GM19043 (cell line): ENCODE results near the gene CASKIN1.

Experiments
- ATAC-seq: cut with Tn5 transposase; IDR thresholded peaks from one replicate; pipeline ENCODE4 v1.9.1; 2021; ENCODE audit warnings: low read depth; ENCODE audit not compliant: unreplicated experiment

CASKIN1 gene

DNA sequence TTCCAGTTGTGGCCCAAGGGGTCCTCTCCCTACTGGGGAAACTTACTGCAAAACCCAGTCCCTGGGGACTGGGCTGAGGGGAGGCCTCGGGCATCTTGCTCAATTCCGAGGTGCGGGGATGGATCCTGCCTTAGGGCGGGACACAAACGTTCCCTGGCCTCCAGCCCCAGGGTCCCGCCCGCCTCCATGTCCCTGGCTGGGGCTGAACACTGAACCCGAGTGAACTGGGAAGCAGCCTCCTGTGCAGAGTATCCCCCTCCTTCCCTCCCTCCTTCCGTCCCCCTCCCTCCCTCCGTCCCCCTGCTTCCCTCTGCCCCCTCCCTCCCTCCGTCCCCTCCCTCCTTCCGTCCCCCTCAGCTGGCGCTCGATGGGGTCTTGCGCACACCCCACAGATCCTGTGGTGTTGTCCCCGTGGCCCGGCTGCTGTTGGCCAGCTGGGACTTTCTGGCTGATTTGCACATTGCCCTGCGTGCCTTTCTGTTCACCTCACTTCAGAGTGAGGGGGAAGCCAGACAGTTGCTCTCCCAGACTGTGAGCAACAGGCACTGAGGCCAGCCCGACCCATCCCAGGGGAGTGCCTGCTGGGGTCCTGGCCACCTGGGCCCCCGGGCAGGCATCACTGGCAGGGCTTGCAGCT, 35.4 kb downstream of the CASKIN1 start:
- ATAC-seq, result no peak

DNA sequence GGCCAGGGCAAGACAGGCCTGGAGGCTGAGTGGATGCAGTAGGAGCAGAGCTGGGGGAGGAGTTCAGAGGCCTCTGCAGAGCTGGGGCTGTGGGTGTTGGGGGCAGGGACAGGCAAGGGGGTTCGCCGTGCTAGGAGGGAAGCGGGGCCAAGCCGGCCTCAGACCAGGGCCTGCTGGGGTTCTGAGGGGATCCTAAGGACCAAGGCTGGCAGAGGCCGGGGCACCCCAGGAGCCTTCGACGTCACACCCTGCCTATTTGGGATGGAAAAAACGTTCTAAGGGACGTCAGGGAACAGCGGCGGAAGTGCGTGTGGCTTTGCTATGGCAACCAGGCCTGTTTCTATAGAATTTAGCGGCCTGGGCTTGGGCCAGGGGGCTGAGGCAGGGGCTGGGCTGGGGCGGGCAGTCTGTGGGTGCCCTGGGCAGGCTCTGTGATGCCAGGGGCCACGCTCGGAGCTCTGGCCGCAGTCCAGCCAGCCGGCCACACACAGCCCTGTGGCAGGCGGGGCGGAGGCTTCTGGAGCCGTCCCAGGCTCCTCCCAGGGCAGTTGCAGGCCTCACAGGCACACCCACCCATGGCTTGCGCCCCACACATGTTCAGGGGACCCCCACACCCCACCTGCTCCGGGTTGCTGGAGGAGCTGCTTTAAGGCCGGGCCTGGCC, 37.1 kb downstream of the CASKIN1 start:
- ATAC-seq, result no peak

DNA sequence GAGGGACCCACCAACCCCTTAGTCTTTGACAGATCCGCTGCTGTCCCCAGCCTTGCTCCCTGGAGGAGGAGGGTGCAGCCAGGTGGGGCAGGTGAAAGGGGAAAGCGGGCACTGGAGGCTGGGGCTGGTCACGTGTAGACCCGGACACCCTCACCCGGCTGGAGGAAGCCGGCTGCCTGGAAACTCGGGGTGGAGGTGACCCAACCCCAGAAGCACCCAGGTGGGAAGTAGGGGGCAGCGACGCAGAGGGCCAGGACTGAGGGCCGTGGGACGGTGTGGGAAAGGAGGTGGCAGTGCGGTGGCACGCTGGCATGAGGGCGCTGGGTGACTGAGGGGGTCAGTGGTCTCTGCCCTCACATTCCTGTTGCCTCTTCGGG, 38.2 kb downstream of the CASKIN1 start:
- no peak for ATAC-seq

DNA sequence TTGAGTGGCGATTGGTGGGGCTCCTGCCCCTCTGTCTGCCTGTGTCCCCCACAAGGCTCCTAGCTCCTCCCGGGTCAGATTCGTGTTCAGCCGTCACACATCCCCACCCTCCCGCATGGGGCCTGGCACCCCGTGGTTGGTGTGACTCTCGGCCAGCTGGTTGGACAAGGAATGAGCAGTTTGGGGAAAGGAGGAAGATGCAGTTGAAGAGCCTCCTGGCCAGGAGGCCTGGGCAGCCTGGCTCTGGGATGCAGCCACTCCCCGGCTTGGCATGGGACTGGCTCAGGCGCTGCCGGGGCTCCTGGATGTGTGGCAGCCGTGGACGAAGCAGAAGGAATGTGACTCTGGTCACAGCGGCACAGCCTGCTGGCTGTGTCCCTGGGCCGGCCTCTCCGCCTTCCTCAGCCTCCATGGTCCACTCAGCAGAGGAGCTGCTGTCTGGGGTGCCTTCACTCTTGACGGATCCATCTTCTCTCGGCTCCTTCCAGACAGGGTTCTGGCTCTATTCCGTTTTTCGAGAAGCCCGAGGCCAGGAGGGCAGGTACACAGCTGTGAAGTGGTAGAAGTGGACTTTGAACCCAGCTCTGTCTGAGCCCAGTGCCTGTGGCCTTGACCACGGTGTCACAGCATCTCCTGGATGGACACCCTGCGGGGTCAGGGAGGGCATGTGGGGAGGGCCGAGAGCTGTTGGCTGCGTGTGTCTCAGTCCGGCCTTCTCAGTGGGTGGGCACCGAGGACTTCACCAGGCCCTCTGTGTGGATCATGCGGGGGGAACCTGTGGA, 38.7 kb downstream of the CASKIN1 start:
- ATAC-seq, result no peak

DNA sequence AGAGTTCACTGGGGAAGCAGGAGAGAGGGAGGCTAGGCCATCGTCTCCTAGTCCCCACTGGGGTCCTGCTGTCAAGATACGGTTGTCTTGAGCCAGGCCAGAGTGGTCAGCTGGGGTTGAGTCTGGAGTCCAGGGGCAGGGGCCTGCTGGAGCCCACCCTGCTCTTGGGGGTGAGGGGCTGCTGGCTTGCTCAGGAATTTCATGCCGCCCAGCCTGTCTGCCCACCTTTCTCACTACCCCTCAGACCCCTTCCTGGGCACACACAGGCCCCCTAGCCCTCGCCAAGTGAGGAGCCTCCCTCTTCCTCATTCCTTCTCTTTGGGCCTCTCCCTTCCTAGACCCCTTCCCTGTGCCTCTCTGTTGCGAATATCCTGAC, 39.6 kb downstream of the CASKIN1 start:
- ATAC-seq, result no peak

DNA sequence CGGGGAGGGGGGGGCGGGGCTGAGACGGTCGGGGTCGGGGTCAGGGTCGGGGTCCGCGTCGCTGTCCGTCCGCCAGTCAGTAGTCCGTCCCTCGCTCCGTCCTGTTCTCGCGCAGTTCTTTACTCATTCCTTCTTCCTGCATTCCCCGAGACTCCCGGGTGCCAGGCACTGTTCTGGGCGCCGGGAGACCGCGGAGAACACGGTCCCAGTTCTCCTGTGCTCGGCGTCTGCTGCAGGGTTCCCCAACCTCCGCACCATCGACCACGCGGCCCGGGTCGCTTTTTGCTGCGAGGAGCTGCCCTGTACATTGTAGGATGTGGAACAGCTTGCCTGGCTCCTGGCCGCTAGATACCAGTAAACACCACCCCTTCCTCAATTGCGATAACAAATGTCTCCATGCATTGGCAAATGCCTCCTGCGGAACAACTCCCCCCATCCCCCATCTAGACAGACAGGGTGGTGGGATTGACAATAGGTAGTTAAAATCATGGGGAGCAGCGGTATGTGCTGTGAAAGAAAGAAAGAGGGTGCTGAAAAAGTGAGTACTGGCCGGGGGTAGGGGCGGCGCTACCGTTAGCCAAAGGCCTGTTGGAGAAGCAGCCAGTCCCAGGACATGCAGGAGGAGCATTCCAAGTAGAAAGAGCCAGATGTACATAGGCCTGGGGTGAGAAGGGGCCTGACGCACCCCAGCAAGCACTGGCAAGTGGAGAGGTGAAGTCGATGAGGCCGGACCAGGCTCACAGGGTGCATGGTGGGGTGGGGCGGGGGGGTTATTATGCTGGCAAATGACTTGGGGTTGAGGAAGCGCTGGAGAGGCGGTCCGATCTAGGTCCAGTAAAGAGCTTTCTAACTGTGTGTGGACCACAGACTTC, 40.2 kb downstream of the CASKIN1 start:
- no peak for ATAC-seq

DNA sequence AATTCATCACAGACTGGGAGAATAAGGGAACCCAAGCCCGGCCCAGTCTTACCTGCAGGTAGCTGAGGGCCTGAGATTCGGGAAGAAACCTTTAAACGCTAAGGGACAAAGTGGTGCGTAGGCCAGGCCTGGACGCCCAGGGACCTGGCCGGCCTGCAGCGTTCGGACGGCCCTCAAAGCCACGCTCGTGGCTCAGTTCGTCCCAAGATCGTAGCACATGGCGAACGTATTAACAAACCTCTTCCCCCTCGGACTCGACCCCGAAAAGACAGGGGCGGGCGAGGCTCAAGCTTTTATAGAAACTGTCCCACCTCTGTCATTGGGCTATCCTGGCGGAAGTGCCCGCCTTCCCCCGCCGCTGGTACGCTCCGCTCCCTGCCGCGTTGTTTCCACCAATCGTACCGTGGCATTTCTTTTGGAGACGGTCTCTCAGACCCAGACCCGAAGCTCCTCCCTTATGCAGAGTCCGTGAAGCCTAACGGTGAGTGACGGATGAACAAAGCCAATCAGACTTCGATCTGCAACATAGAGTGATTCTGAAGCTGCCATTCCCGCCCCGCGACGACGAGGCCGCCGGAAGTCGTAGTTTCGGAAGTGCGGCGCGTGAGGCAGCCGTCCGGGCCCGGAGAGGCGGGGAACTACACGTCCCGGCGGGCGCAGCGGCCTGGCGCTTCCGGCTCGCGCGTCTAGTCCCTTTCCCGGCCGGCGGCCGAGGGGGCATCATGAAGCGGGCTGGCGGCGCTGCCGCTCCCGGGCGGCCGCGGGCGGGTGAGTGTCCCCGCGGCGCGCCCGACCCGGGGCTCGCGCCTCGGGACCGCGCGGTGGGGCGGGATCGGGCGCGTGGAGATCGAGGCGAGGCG, 41.1 kb downstream of the CASKIN1 start, which contains the start of gene TRAF7:
Gene TRAF7, plus strand, starts transcription at position 692 of the 860 bp plus-strand sequence. CDS start 8,139 bp downstream, outside the sequence.
- ATAC-seq, result peak; percentile 92

DNA sequence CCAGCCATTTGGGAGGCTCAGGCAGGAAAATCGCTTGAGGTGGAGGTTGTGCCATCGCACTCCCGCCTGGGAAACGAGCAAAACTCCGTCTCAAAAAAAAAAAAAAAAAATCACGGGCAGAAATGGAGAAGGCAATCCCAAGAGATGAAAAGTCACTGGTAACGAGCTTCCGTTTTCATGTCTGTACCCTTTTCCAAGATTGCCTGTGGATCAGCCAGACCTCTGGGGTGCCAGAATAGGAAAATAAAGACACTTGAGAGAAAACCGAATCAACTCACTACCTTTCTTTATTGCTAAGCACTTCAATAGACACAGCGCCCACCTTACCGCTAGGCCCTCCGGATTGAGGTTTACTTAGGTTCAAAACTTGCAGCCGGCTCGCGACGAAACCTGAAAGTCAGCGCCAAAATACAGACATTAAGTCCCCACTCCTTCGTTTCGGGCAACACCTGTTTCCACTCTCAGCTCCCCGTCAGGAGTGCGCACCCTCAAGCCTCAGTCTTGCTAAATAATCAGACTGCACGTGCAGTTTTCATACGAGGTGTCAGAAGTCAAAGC, 41.8 kb downstream of the CASKIN1 start:
- no peak for ATAC-seq

DNA sequence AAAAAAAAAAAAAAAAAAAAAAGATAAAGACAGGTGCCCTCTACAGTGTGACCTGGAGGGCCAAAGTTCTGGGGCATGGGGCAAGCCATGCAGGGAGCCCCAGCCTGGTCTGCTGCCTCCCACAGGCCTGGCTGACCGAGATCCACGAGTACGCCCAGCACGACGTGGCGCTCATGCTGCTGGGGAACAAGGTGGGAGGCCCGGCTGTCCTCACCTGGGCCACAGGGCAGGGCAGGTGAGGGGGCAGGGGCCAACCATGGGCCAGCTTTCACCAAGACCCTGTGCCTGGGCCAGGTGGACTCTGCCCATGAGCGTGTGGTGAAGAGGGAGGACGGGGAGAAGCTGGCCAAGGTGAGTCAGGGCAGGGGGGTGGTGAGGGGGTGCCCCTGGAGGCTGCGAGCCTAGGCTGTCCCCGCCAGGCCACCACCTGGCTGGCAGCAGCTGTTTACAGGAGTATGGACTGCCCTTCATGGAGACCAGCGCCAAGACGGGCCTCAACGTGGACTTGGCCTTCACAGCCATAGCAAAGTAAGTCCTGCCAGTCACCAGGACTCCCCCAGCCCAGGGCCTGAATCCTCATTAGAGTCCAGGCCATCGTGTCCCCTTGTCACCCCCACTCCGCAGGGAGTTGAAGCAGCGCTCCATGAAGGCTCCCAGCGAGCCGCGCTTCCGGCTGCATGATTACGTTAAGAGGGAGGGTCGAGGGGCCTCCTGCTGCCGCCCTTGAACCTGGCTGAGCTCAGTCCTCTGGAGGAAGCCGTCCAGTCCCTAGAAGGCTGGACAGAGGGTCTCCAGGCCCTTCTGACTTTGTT, 43.5 kb downstream of the CASKIN1 start:
- no peak for ATAC-seq

DNA sequence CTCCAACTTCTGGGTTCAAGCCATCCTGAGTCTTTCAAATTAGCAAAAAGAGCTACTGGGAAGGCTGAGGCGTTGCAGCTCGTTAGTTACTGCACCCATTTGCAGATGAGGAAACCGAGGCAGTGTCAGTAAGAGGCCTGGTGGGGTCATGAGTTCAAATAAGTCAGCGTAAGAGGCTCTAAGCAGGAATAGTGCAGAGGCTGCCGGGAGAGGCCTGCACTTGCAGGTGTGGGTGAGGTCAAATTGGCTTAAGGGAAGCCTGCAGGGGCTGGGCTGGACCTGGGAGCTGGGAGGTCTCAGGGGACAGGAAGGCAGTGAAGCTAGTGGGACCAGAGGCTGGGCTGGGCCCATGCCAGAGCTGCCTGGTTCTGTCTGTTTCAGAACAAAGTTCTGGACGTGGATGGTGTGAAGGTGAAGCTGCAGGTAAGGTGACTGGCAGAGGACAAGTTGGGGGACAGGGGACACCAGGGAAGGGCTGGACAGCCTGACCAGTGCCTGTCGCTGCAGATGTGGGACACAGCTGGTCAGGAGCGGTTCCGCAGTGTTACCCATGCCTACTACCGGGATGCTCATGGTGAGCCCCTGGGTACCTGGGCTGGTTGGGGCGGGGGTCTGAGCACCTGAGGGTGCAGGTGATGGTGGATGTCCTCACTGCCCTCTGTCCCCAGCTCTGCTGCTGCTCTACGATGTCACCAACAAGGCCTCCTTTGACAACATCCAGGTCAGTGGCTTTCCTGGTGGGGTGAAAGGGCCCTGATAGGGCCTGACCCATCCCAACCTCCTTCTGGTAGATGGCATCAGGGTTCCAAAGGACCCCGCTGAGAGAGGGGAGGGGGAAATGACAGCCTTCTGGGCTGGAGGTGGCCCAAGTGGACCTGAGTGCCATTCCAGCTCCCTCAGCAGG, 45.0 kb downstream of the CASKIN1 start:
- ATAC-seq, result no peak

DNA sequence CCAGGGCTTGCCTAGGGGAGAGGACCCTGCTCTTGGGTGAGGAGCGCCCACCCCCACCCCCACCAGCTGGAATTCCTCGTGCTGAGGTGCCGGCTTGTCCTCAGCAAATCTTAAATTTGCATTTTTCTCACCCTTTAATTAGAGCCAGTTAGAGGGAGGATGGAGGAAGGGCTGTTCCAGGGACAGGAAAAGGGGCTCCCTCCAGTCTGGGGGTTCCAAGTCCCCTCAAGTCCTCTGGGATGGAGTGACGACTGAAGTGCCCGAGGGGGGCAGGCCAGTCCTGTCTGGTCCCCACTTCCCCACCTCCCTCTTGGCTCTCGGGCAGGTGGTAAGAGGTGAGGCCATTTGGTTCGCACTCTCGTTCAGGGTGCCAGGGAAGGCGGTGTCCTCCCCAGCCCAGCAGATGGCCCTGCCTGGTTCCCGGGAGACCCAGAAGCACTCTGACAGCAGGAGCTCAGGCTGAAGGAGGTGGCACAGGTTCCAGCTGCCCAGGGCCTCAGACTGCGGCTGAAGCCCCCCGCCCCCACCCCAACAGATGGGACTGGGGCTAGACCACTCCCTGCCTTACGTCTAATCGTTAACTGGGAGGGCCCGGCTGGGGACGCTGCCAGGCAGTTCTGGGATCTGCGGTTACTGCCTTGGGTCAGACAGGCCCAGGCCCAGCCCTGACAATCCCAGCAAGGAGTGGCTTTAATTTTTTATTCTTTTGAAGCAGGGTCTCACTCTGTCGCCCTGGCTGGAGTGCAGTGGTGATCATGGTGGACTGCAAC, 45.8 kb downstream of the CASKIN1 start:
- no peak for ATAC-seq

DNA sequence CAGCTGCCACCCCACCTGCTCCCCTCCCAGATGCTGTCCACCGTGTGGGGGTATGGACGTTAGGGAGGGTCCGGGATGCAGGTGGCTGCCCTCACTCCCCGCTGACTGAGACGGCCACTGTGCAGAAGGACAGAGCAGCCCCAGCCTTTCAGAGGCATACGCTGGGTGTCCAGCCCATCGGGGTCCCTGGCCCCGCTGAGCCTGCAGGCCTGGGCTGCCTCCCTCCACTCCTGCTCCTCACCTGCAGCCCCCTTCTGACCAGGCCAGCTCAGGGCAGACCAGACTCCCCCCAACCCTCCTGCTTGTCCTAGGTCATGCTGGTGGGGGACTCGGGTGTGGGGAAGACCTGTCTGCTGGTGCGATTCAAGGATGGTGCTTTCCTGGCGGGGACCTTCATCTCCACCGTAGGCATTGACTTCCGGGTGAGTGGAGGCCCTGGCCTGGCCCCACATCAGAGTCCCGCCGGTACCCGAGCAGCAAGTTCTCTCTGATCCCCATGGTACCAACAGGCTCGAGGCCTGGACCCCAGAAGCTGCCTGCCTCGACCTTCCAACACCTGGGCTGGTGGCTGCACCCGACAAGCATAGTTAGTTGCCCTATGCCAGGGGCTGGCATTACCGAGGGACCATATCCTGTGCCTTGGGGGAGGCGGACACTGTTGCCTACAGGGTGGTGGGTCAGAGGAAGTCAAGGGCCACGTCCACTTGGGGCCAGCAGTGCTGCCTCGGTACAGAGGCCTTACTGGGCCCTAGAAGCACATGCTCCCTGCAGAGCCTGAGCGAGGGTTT, 46.6 kb downstream of the CASKIN1 start:
- ATAC-seq, result no peak

DNA sequence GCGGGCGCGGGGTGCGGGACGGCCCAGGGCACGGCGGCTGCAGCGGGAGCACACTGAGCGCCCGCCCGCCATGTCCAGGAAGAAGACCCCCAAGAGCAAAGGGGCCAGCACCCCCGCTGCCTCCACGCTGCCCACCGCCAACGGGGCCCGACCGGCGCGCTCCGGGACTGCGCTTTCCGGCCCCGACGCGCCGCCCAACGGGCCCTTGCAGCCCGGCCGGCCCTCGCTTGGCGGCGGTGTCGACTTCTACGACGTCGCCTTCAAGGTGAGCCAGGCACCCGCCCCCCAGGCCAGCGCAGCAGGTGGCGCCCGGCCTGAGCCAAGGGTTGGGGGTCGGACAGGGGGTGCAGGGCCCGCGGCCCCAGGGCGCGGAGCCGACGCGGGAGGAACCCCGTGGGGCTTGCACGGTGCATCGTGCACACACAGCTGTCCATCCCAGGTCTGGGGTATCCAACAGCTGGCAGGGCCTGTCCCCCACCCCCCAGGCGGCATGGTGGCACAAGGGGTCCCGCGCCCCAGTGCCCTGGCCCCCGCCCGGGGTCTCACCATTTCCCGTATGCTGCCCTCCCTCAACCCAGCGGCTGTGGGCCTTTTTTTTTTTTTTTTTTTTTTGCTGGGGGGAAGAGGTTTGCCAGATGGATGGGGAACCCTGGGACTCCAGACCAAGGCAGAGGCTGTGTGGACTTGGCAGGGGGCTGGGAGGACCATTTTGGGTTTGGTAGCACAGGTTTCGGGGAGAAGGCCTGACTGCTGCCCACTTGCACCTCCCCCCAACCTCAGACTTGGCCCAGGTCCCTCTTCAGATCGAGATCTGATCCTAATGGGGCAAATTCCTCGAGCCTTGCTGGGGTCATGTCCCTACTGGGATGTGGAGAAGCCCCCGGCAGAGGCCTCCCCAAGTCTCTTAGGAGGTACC, 47.4 kb downstream of the CASKIN1 start:
- ATAC-seq, result no peak

DNA sequence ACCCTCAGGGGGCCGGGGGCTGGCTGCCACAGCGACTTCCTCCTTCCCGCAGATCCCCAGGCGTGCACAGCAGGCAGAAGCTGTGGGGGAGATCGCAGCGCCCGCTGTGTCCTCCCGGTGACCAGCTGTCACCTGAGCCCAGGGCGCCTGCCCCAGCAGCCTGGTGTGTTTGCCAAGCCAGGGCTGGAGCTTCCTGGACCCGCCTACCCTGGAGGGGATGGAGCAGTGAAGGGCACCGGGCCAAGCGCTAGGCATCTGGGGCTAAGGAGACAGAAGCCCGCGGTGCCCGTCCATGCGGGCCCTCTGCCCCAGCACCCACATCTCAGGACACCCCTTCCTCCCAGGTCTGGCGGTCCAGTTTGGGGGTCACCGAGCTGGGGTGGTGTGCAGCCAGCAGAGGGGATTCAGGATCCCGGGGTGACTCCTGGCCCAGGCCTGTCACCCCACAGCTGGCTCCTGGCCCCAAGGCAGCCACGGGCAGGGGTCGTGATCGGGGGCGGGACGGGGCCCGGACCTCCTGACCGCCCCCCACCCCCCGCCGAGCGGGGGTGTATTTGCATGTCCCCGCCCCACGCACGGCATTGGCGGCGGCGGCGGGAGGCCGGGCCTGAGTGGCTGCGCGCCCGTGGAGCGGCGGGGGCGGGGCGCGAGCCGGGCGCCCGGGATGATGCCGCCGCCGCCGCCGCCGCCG, 48.3 kb downstream of the CASKIN1 start, which contains the start of gene RAB26:
Gene RAB26, plus strand, starts transcription at position 645 of the 691 bp plus-strand sequence. CDS start 159 bp downstream, outside the sequence.
- no peak for ATAC-seq
